HEK293T (cell line): Measurements from ENCODE around the gene SETBP1.

Experiments used
- BHLHE40 ChIP-seq: fragments of 450-650 bp; IDR thresholded peaks from 2 replicates; pipeline ENCODE4 v1.6.1; 2016; ENCODE audit warnings: mild to moderate bottlenecking, moderate library complexity, borderline replicate concordance
- ELF4 ChIP-seq: fragments of 450-650 bp; IDR thresholded peaks from 2 replicates; pipeline ENCODE4 v1.6.1; 2017; ENCODE audit warnings: antibody characterized with exemption
- FOXK2 ChIP-seq: fragments of 450-650 bp; IDR thresholded peaks from 2 replicates; pipeline ENCODE4 v1.6.1; 2016; ENCODE audit warnings: mild to moderate bottlenecking
- FOXM1 ChIP-seq: fragments of 450-650 bp; IDR thresholded peaks from 2 replicates; pipeline ENCODE4 v1.6.1; 2017; ENCODE audit warnings: mild to moderate bottlenecking, borderline replicate concordance
- HDGF ChIP-seq: fragments of 450-650 bp; IDR thresholded peaks from 2 replicates; pipeline ENCODE4 v1.6.1; 2017; ENCODE audit warnings: antibody characterized with exemption, borderline replicate concordance
- NFRKB ChIP-seq: fragments of 450-650 bp; IDR thresholded peaks from 2 replicates; pipeline ENCODE4 v1.6.1; 2016; ENCODE audit warnings: mild to moderate bottlenecking, moderate library complexity
- PKNOX1 ChIP-seq: fragments of 450-650 bp; IDR thresholded peaks from 2 replicates; pipeline ENCODE4 v1.6.1; 2016
- SUZ12 ChIP-seq: fragments of 450-650 bp; IDR thresholded peaks from 2 replicates; pipeline ENCODE4 v1.6.1; 2016; ENCODE audit warnings: mild to moderate bottlenecking
- ZNF384 ChIP-seq: fragments of 450-650 bp; IDR thresholded peaks from 2 replicates; pipeline ENCODE4 v1.6.1; 2016

DNA sequence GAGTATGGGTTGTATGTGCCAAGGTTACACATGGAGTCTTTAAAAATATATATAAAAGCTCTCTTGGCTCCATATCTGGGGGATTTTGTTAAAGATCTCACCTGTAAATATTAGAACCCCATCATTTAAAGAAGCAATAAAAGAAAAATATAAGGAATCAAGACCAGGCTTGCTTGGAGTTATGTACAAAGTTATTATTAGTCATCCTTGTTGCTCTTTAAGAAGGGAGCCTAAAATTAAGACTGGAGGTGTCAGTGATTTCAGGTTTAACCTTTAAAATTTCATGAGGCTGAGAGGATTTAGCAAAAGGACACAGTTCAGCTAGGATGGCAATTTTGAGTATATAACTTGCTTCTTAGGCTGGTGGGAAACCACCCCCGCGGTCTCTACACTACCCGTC lies 181.4 kb downstream of the SETBP1 start:
- TF ChIP-seq ELF4 (no peak), ZNF384 (no peak), PKNOX1 (no peak), FOXK2 (no peak), SUZ12 (no peak), BHLHE40 (no peak), FOXM1 (no peak), NFRKB (no peak), HDGF (no peak)
